ENCODE results near the gene ARRB1. TPM values are rescaled to one million over a fixed set of nuclear protein-coding genes. Genes with fewer than 3 reads are reported as not detected.

The ARRB1 gene
- total RNA-seq, 1 experiment from 2014 or later: 116 TPM

- no peak for DNase-seq
- no peaks in the 10 kb centered on the region for H3K36me3 ChIP-seq (replicated peaks; ENCODE audit: control insufficient read depth, insufficient read depth, low read length)
- H3K27me3 ChIP-seq (ENCODE audit: control insufficient read depth, insufficient read depth, low read length): peaks cover 6% of the 10 kb centered on the region; the same call in 1 of the 2 replicates
- H3K4me3 ChIP-seq (ENCODE audit: insufficient read depth, low read depth, low read length): peak overlapping the region; percentile 85
These were observed 1.2 kb upstream of the ARRB1 start for GRCh38 chr11:75352588-75353206.

DNA sequence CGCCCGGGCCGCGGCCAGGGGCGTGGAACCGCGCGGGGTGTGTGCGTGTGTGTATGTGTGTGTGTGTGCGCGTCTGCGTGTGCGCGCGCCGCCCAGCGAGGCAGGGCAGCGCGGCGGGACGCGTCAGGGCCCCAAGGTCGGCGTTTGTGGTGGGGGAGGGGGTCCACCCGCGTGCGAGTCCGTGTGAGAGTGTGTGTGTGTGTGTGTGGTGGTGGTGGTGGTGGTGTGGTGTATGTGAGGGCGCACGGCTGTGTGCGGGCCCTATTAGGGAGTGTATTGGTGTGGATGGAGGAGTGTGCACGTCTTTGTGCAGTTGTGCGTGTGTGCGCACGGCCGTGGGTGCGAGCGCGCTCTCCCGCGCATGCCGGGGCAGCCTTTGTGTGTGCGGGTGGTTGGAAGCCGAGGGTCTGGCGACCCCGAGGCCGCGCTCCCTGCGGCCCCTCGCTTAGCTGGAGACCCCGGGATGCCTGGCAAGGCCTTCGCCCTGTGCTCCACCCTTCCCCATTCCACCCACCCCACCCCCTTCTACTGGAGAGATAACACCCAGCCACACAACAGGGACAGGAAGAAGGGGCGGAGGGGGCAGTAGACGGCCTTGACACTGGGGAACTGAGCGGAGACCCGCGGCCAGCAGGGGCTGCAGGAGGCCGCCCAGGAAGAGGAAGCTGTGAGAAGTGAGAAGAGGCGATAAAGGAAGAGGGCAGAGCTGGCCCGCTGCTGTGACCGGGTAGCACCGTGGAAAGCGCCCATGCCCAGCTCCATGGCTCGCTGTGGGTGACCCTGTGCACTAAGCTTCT lies 528 bp upstream of the ARRB1 start:
- DNase-seq: peak; percentile 90
- Histone ChIP-seq H3K27me3 (ENCODE audit: control insufficient read depth, insufficient read depth, low read length) (peaks cover 6% of the 10 kb centered on the region; the same call in 1 of the 2 replicates), H3K36me3 (replicated peaks; ENCODE audit: control insufficient read depth, insufficient read depth, low read length) (no peaks in the 10 kb centered on the region), H3K4me3 (ENCODE audit: insufficient read depth, low read depth, low read length) (peak overlapping the region; percentile 85)

DNA sequence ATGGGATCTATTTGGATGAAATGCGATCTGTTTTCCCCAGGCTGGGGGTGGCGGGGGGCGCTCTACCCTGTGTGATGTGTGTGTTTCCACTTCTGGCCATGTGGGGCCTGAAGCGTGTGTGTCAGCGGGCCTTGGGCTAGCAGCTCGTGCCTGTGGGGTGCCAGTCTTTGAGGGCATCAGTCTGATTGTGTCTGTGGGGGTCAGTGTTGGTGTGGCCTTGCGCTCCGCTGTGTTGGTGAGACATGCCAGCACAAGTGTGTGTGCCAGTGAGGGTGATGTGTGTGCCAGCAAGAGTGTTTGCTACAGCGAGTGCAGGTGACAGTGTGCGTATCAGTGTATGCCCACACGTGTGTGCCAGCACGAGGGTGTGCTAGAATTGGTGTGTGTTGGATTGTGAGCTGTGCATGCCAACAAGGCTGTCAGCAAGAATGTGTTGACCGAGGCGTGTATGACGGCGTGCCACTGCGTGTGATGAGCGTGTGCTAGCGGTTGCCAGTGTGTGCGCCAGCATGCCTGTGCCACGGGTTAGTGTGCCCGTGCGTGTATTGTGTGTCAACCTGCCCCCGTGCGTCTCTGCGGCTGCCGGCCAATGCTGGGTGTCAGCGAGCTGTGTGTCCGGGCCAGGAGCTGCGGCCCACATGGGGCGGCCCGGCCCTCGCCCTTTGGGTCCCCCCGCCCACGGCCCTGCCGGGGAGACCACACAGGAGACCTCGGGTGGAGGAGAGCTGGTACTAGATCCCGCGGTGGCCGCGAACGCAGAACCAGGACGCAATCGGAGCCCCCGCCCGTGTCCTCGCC lies 519 bp downstream of the ARRB1 start:
- H3K4me3 ChIP-seq (ENCODE audit: insufficient read depth, low read depth, low read length): peak overlapping the region; percentile 85
- DNase-seq: peak; percentile 88
- no peaks in the 10 kb centered on the region for H3K36me3 ChIP-seq (replicated peaks; ENCODE audit: control insufficient read depth, insufficient read depth, low read length)
- peaks cover 6% of the 10 kb centered on the region; the same call in 1 of the 2 replicates for H3K27me3 ChIP-seq (ENCODE audit: control insufficient read depth, insufficient read depth, low read length)

DNA sequence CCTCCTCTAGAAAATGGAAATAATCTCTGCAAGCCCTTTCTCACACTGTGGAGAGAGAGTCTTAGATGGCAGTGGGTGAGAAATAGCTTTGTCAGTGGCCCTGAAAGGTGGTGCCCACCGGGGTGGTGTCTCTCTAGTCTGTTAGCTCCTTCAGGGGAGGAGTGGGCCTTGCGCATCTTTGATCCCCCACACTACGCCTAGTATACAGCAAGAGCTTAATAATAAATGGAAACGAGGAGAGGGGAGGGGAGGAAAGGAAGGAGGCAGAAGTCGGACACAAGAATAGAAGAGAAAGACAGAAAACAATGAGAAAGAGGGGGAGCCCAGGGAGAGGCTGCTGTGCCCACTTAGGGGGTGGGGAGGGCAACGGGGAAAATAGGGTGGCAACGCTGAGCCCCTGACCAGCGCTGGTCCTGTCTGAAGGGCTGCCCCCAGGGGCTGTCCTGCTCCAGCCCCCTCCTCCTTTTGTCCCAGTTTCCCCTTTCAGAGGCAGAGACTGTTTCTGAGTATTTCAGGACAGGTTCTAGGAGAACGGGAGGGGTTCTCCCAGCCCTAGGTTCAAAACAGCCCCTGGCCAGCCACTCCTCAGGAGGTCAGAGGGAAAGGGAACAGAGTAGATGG lies 1.2 kb downstream of the ARRB1 start:
- DNase-seq: no peak

GRCh38 chr11:75349521-75350116 lies 1.8 kb downstream of the ARRB1 start:
- no peaks in the 10 kb centered on the region for H3K36me3 ChIP-seq (replicated peaks; ENCODE audit: control insufficient read depth, insufficient read depth, low read length)
- peaks cover 6% of the 10 kb centered on the region; the same call in 1 of the 2 replicates for H3K27me3 ChIP-seq (ENCODE audit: control insufficient read depth, insufficient read depth, low read length)
- DNase-seq: no peak
- no peak overlapping the region for H3K4me3 ChIP-seq (ENCODE audit: insufficient read depth, low read depth, low read length)

More for the DNA sequence above, 1.2 kb downstream of the ARRB1 start:
- H3K4me3 ChIP-seq (ENCODE audit: insufficient read depth, low read depth, low read length): peak overlapping the region; percentile 85
- peaks cover 6% of the 10 kb centered on the region; the same call in 1 of the 2 replicates for H3K27me3 ChIP-seq (ENCODE audit: control insufficient read depth, insufficient read depth, low read length)
- H3K36me3 ChIP-seq (replicated peaks; ENCODE audit: control insufficient read depth, insufficient read depth, low read length): no peaks in the 10 kb centered on the region

- Histone ChIP-seq H3K4me3 (ENCODE audit: insufficient read depth, low read depth, low read length) (no peak overlapping the region), H3K27me3 (ENCODE audit: control insufficient read depth, insufficient read depth, low read length) (peaks cover 6% of the 10 kb centered on the region; the same call in 1 of the 2 replicates), H3K36me3 (replicated peaks; ENCODE audit: control insufficient read depth, insufficient read depth, low read length) (no peaks in the 10 kb centered on the region)
- DNase-seq: peak; percentile 33
These were observed 3.5 kb downstream of the ARRB1 start for GRCh38 chr11:75347781-75348566.

- peak; percentile 11 for DNase-seq
These were observed 4.4 kb downstream of the ARRB1 start for GRCh38 chr11:75346912-75347647.

GRCh38 chr11:75346296-75346695 lies 5.2 kb downstream of the ARRB1 start:
- peak; percentile 28 for DNase-seq
- H3K27me3 ChIP-seq (ENCODE audit: control insufficient read depth, insufficient read depth, low read length): peaks cover 4% of the 10 kb centered on the region; the same call in 1 of the 2 replicates
- no peak overlapping the region for H3K4me3 ChIP-seq (ENCODE audit: insufficient read depth, low read depth, low read length)
- no peaks in the 10 kb centered on the region for H3K36me3 ChIP-seq (replicated peaks; ENCODE audit: control insufficient read depth, insufficient read depth, low read length)

More at GRCh38 chr11:75346912-75347647, 4.4 kb downstream of the ARRB1 start:
- Histone ChIP-seq H3K27me3 (ENCODE audit: control insufficient read depth, insufficient read depth, low read length) (peaks cover 6% of the 10 kb centered on the region; the same call in 1 of the 2 replicates), H3K4me3 (ENCODE audit: insufficient read depth, low read depth, low read length) (no peak overlapping the region), H3K36me3 (replicated peaks; ENCODE audit: control insufficient read depth, insufficient read depth, low read length) (no peaks in the 10 kb centered on the region)

GRCh38 chr11:75345455-75346160 lies 5.9 kb downstream of the ARRB1 start:
- Histone ChIP-seq H3K36me3 (replicated peaks; ENCODE audit: control insufficient read depth, insufficient read depth, low read length) (no peaks in the 10 kb centered on the region), H3K27me3 (ENCODE audit: control insufficient read depth, insufficient read depth, low read length) (no peaks in the 10 kb centered on the region), H3K4me3 (ENCODE audit: insufficient read depth, low read depth, low read length) (no peak overlapping the region)
- peak; percentile 28 for DNase-seq

DNA sequence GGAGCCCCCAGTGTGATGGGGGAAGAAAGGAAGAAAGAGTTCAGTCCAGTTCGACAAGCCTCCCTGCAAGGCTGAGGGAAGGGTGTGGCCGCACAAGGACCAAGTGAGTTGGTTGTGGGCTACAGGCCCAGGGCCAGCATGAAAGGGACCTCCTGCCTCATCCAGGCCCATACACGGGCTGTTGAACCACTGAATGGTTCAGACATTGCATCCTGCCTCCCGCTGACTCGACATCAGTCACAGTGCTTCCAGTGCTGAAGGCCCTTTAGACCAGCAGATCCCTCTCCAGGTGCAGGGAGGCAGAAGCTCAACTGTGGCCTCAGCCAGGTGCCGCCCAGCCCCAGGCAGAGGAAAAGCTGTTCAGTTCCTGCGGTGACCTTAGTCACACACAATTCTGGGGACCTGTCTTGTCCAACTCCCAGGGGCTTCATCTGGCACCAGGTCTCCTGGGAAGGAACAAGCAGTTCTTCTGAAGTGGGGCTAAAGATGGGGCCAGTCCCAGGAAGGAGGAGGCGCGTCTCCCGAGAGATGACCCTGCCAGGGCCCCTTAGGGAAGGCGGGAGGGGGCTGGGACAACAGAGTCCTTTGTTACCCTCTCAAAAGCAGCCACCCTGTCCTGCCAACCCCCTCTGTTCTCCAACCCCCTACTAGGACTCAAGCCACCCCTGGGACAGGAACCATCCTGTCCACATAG lies 6.6 kb downstream of the ARRB1 start:
- Histone ChIP-seq H3K27me3 (ENCODE audit: control insufficient read depth, insufficient read depth, low read length) (no peaks in the 10 kb centered on the region), H3K36me3 (replicated peaks; ENCODE audit: control insufficient read depth, insufficient read depth, low read length) (no peaks in the 10 kb centered on the region), H3K4me3 (ENCODE audit: insufficient read depth, low read depth, low read length) (no peak overlapping the region)
- DNase-seq: peak; percentile 26

DNA sequence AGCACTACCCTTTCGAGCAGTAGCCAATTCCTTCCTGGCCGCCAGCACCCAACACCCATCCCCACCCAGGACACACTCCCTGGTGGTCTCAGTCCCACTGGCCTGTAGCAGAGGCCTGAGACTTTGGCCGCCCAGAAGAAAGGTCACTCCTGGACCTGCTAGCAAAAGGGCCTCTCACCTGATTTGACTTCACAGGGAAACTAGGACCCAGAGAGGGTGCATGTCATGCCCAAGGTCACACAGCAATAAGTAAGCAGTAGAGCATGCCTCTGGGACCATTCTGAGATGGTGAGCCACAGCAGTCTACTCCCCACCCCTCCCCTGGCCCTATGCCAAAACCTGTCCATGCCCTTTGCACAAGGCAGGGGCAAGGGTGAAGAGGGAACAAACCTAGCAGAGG lies 7.3 kb downstream of the ARRB1 start:
- H3K27me3 ChIP-seq (ENCODE audit: control insufficient read depth, insufficient read depth, low read length): no peaks in the 10 kb centered on the region
- H3K4me3 ChIP-seq (ENCODE audit: insufficient read depth, low read depth, low read length): no peak overlapping the region
- DNase-seq: peak; percentile 36
- no peaks in the 10 kb centered on the region for H3K36me3 ChIP-seq (replicated peaks; ENCODE audit: control insufficient read depth, insufficient read depth, low read length)

All from H7 (cell line).